ENCODE data around the gene KLKB1. TPM values are rescaled to one million over a fixed set of nuclear protein-coding genes. Genes with fewer than 3 reads are reported as not detected.

Gene KLKB1
- total RNA-seq (1 to 10 TPM; 3.5 to 4.4 TPM), polyA plus RNA-seq (ENCODE audit: insufficient read depth, low read depth, low replicate concordance) (2.7 TPM)
- long read RNA-seq, donor 1: 0 reads
- long read RNA-seq, donor 2: 0 reads

- WGBS, 2 donors: 79 to 81% methylated on average over 5 of the region's 5 CpGs
Observed at GRCh38 chr4:186227221-186227620, at the start of gene KLKB1. TSS of gene KLKB1 (plus strand) at chr4:186227507. CDS start at chr4:186228196, 689 bp downstream.

DNA sequence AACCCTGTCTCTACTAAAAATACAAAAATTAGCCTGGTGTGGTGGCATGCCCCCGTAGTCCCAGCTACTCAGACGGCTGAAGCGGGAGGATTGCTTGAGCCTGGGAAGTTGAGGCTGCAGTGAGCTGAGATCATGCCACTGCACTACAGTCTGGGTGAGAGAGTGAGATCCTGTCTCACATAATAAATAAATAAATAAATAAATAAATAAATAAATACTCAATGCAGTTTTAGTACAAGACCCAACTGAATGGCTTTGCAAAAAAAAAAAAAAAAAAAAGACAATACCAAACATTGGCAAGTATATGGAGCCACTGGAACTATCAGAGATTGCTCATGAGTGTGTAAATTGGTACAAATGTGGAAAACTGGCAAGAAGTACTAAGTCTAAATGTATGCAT, 39.2 kb upstream of the KLKB1 start:
- intact Hi-C loops (cut with DNase I; ENCODE audit: low total_unique reads): no loop called here
- 62 to 94% methylated on average over 3 of the region's 3 CpGs for WGBS, 2 donors

More at GRCh38 chr4:186227221-186227620, at the start of gene KLKB1:
- Histone ChIP-seq H3K9me3 (no peaks in the 10 kb centered on the region), H3K27me3 (no peaks in the 10 kb centered on the region), H3K4me3 (no peak within 1 kb of the TSS), H3K27ac (no peak within 1 kb of the TSS), H3K36me3 (ENCODE audit: low read depth, missing control alignments) (no peaks in the 10 kb centered on the region), H3K4me1 (no peaks in the 10 kb centered on the region)
- no peak for TF ChIP-seq POLR2A (IDR thresholded peaks at IDR 0.05)
- TF ChIP-seq, protein P1, sequence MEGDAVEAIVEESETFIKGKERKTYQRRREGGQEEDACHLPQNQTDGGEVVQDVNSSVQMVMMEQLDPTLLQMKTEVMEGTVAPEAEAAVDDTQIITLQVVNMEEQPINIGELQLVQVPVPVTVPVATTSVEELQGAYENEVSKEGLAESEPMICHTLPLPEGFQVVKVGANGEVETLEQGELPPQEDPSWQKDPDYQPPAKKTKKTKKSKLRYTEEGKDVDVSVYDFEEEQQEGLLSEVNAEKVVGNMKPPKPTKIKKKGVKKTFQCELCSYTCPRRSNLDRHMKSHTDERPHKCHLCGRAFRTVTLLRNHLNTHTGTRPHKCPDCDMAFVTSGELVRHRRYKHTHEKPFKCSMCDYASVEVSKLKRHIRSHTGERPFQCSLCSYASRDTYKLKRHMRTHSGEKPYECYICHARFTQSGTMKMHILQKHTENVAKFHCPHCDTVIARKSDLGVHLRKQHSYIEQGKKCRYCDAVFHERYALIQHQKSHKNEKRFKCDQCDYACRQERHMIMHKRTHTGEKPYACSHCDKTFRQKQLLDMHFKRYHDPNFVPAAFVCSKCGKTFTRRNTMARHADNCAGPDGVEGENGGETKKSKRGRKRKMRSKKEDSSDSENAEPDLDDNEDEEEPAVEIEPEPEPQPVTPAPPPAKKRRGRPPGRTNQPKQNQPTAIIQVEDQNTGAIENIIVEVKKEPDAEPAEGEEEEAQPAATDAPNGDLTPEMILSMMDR (IDR thresholded peaks at IDR 0.05): no peak
- DNase-seq: no peak
- intact Hi-C loops (cut with DNase I; ENCODE audit: low total_unique reads): no loop called here

DNA sequence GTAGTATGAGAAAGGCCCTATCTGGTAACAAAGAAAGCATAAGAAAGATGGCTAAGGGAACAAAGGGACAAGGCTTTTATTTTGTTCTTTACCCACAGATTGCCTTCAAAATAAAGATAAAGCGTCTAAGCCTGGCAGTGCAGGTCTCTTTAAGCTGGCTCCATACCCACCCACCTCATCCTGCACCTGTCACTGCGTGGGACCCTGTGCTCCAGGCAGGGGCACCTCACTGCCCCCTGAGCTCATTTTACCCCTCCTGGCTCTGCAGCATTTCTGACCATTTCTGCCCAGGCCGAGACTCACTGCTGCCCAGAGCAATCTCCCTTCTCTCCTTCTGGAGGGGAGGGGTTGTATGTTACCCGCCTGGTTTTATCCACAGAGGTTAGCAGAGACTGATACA, 37.7 kb upstream of the KLKB1 start:
- Histone ChIP-seq H3K27ac (peak overlapping the region in 1 of 2 donors; percentile 95), H3K4me3 (no peak overlapping the region)
- intact Hi-C loops (cut with DNase I; ENCODE audit: low total_unique reads): no loop called here

More for the DNA sequence above, 39.2 kb upstream of the KLKB1 start:
- H3K4me1 ChIP-seq: peaks cover 13% of the 10 kb centered on the region
- no peaks in the 10 kb centered on the region for H3K36me3 ChIP-seq (ENCODE audit: low read depth, missing control alignments)
- no peak for DNase-seq
- no peaks in the 10 kb centered on the region for H3K27me3 ChIP-seq
- TF ChIP-seq POLR2A (IDR thresholded peaks at IDR 0.05): no peak
- TF ChIP-seq, protein P1 (IDR thresholded peaks at IDR 0.05): no peak
- no peak overlapping the region for H3K4me3 ChIP-seq
- H3K27ac ChIP-seq: no peak overlapping the region
- no peaks in the 10 kb centered on the region for H3K9me3 ChIP-seq

DNA sequence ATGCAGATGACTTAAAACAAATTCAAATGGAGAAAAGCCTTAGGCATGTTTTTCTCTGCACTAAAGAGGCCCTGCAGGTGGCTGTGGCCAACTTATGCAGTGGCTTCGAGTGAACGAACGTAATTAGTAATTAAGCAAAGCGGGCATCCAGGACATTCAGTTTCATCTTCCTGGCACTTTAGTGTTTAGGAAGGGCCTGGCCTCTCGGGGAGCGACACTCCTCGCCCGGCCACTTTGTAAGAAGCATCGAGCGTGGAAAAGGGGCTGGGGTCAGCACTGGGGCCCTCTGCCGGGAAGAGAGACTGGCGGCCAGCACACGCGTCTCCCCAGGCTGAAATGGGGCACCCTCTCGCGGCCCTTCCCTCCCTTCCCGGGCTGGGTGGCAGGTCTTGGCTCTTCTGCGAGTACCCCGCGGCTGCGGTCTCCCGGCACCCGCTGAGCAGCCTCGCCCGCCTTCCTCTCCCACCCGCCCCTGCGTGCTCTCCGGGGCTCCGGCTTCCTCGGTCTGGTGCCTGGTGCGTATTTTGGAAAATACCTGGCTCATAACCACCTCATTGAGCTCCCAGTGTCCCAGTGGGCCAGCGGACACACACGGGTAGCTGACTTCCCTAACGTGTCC, 36.6 kb upstream of the KLKB1 start:
- H3K27ac ChIP-seq: peak overlapping the region; percentile 93 to 95
- H3K36me3 ChIP-seq (ENCODE audit: low read depth, missing control alignments): no peaks in the 10 kb centered on the region
- 0 to 1% methylated on average over 11 to 34 of the region's 34 CpGs for WGBS, 2 donors
- DNase-seq: peak; percentile 46
- TF ChIP-seq POLR2A (IDR thresholded peaks at IDR 0.05): no peak
- TF ChIP-seq, protein P1 (IDR thresholded peaks at IDR 0.05): no peak
- intact Hi-C loops (cut with DNase I; ENCODE audit: low total_unique reads): no loop called here
- no peaks in the 10 kb centered on the region for H3K9me3 ChIP-seq
- H3K4me3 ChIP-seq: peak overlapping the region; percentile 84 to 87
- no peaks in the 10 kb centered on the region for H3K27me3 ChIP-seq
- peaks cover 13% of the 10 kb centered on the region for H3K4me1 ChIP-seq

More for the DNA sequence above, 37.7 kb upstream of the KLKB1 start:
- TF ChIP-seq, protein P1 (IDR thresholded peaks at IDR 0.05): no peak
- no peak for TF ChIP-seq POLR2A (IDR thresholded peaks at IDR 0.05)
- Histone ChIP-seq H3K4me1 (peaks cover 13% of the 10 kb centered on the region), H3K9me3 (no peaks in the 10 kb centered on the region), H3K27me3 (no peaks in the 10 kb centered on the region), H3K36me3 (ENCODE audit: low read depth, missing control alignments) (no peaks in the 10 kb centered on the region)
- no peak for DNase-seq
- 36 to 43% methylated on average over 4 of the region's 4 CpGs for WGBS, 2 donors
